OCI-LY1 (cell line): ENCODE measurements around the gene BAIAP2.

Source experiments
- H2AFZ ChIP-seq: fragments of 200-600 bp; sonication (generic), shearing (Covaris generic); 2 replicates; pipeline ENCODE4 v1.6.0; 2014; ENCODE audit warnings: antibody characterized with exemption, mild to moderate bottlenecking, low read length
- H3F3A ChIP-seq: fragments of 200-600 bp; sonication (generic), shearing (Covaris generic); 2 replicates; pipeline ENCODE4 v1.6.0; 2014; ENCODE audit warnings: mild to moderate bottlenecking, antibody characterized with exemption, low read length, moderate library complexity; ENCODE audit not compliant: insufficient read depth
- H3K27ac ChIP-seq: fragments of 200-600 bp; sonication (generic); 2 replicates; pipeline ENCODE4 v1.5.1; 2014; ENCODE audit warnings: low read length, mixed run types, mild to moderate bottlenecking, low read depth; ENCODE audit not compliant: poor library complexity, severe bottlenecking
- H3K27me3 ChIP-seq: fragments of 200-600 bp; sonication (generic); 2 replicates; pipeline ENCODE4 v1.6.0; 2014; ENCODE audit warnings: antibody characterized with exemption, mild to moderate bottlenecking, low read length, moderate library complexity; ENCODE audit not compliant: insufficient read depth
- H3K36me3 ChIP-seq: fragments of 200-600 bp; sonication (generic); 2 replicates; pipeline ENCODE4 v1.6.1; 2014; ENCODE audit warnings: mild to moderate bottlenecking, antibody characterized with exemption, low read length, moderate library complexity, mixed read lengths; ENCODE audit not compliant: insufficient read depth
- H3K4me1 ChIP-seq: fragments of 200-600 bp; sonication (generic); 2 replicates; pipeline ENCODE4 v1.5.1; 2014; ENCODE audit warnings: mild to moderate bottlenecking, low read length, moderate library complexity; ENCODE audit not compliant: insufficient read depth, severe bottlenecking
- H3K4me2 ChIP-seq: fragments of 200-600 bp; sonication (generic), shearing (Covaris generic); 2 replicates; pipeline ENCODE4 v1.6.1; 2014; ENCODE audit warnings: low read length
- H3K4me3 ChIP-seq: fragments of 200-600 bp; sonication (generic); 2 replicates; pipeline ENCODE4 v1.5.1; 2014; ENCODE audit warnings: low read length, low read depth, mild to moderate bottlenecking, mixed read lengths; ENCODE audit not compliant: poor library complexity, severe bottlenecking
- H3K79me2 ChIP-seq: fragments of 200-600 bp; shearing (Covaris generic); 2 replicates; pipeline ENCODE4 v1.6.1; 2016; ENCODE audit warnings: mixed run types, low read length, mixed read lengths; ENCODE audit not compliant: insufficient read depth
- H3K9ac ChIP-seq: fragments of 200-600 bp; sonication (generic), shearing (Covaris generic); 2 replicates; pipeline ENCODE4 v1.6.1; 2014; ENCODE audit warnings: mild to moderate bottlenecking, low read length, mixed read lengths
- H3K9me2 ChIP-seq: fragments of 200-600 bp; sonication (generic), shearing (Covaris generic); 2 replicates; pipeline ENCODE4 v1.6.1; 2014; ENCODE audit warnings: low read depth, mild to moderate bottlenecking, low read length, mixed read lengths
- H3K9me3 ChIP-seq: fragments of 200-600 bp; shearing (Covaris generic); 2 replicates; pipeline ENCODE4 v1.6.1; 2014; ENCODE audit warnings: low read length, mixed read lengths
- H4K20me1 ChIP-seq: fragments of 200-600 bp; sonication (generic), shearing (Covaris generic); 2 replicates; pipeline ENCODE4 v1.6.0; 2016; ENCODE audit warnings: mild to moderate bottlenecking, low read length; ENCODE audit not compliant: insufficient read depth
- CTCF ChIP-seq: fragments of 200-600 bp; sonication (generic), shearing (Covaris generic); IDR thresholded peaks from 2 replicates; pipeline ENCODE4 v1.5.1; 2017; ENCODE audit warnings: mild to moderate bottlenecking, antibody characterized with exemption, low read length, moderate library complexity, mixed read lengths
- EZH2 ChIP-seq: fragments of 200-600 bp; sonication (generic), shearing (Covaris generic); IDR thresholded peaks from 2 replicates; pipeline ENCODE4 v1.8.0; 2017; ENCODE audit warnings: borderline replicate concordance, mixed run types, mild to moderate bottlenecking, antibody characterized with exemption, low read length, moderate library complexity, mixed read lengths

BAIAP2 gene

GRCh38 chr17:81113158-81113724, 78.3 kb downstream of the BAIAP2 start:
- no peaks in the 10 kb centered on the region for H3K4me1 ChIP-seq
- no peak overlapping the region for H3K27ac ChIP-seq
- no peak for TF ChIP-seq EZH2
- no peak for TF ChIP-seq CTCF
- no peaks in the 10 kb centered on the region; the same call in 1 of the 2 replicates for H3K27me3 ChIP-seq
- no peak overlapping the region for H3K9ac ChIP-seq
- H4K20me1 ChIP-seq: no peaks in the 10 kb centered on the region
- no peak overlapping the region for H3K4me3 ChIP-seq
- no peak overlapping the region for H3K4me2 ChIP-seq
- no peaks in the 10 kb centered on the region for H3K79me2 ChIP-seq
- no peaks in the 10 kb centered on the region for H3K36me3 ChIP-seq
- no peaks in the 10 kb centered on the region for H3K9me3 ChIP-seq
- H3F3A ChIP-seq: no peaks in the 10 kb centered on the region
- H3K9me2 ChIP-seq: no peaks in the 10 kb centered on the region
- no peak overlapping the region for H2AFZ ChIP-seq

- no peak for TF ChIP-seq CTCF
- TF ChIP-seq EZH2: no peak
- H3K4me1 ChIP-seq: no peaks in the 10 kb centered on the region
- H3F3A ChIP-seq: no peaks in the 10 kb centered on the region
Measured at GRCh38 chr17:81114351-81115093, 79.6 kb downstream of the BAIAP2 start.

GRCh38 chr17:81115219-81115618, 80.3 kb downstream of the BAIAP2 start:
- Histone ChIP-seq H3K27ac (no peak overlapping the region), H3K4me1 (no peaks in the 10 kb centered on the region), H3K36me3 (no peaks in the 10 kb centered on the region), H3K9me2 (no peaks in the 10 kb centered on the region), H3F3A (no peaks in the 10 kb centered on the region), H3K4me3 (no peak overlapping the region), H2AFZ (no peak overlapping the region), H3K79me2 (no peaks in the 10 kb centered on the region), H3K9ac (no peak overlapping the region), H4K20me1 (no peaks in the 10 kb centered on the region), H3K4me2 (no peak overlapping the region), H3K9me3 (no peaks in the 10 kb centered on the region), H3K27me3 (no peaks in the 10 kb centered on the region; the same call in 1 of the 2 replicates)
- TF ChIP-seq CTCF (no peak), EZH2 (no peak)

More at GRCh38 chr17:81114351-81115093, 79.6 kb downstream of the BAIAP2 start:
- H3K27ac ChIP-seq: no peak overlapping the region
- H3K4me2 ChIP-seq: no peak overlapping the region
- no peaks in the 10 kb centered on the region for H3K79me2 ChIP-seq
- no peaks in the 10 kb centered on the region for H3K36me3 ChIP-seq
- no peak overlapping the region for H3K4me3 ChIP-seq
- H3K27me3 ChIP-seq: no peaks in the 10 kb centered on the region; the same call in 1 of the 2 replicates
- H3K9me2 ChIP-seq: no peaks in the 10 kb centered on the region
- no peaks in the 10 kb centered on the region for H3K9me3 ChIP-seq
- H4K20me1 ChIP-seq: no peaks in the 10 kb centered on the region
- no peak overlapping the region for H3K9ac ChIP-seq
- H2AFZ ChIP-seq: no peak overlapping the region
